Medulla oblongata (tissue), 1 donor: Measurements from ENCODE around the gene NSMCE1.

ENCODE experiments used
- DNase-seq: peaks from one replicate; pipeline ENCODE4 v3.0.0-alpha.2; 2015; ENCODE audit errors: extremely low spot score

Gene NSMCE1

DNA sequence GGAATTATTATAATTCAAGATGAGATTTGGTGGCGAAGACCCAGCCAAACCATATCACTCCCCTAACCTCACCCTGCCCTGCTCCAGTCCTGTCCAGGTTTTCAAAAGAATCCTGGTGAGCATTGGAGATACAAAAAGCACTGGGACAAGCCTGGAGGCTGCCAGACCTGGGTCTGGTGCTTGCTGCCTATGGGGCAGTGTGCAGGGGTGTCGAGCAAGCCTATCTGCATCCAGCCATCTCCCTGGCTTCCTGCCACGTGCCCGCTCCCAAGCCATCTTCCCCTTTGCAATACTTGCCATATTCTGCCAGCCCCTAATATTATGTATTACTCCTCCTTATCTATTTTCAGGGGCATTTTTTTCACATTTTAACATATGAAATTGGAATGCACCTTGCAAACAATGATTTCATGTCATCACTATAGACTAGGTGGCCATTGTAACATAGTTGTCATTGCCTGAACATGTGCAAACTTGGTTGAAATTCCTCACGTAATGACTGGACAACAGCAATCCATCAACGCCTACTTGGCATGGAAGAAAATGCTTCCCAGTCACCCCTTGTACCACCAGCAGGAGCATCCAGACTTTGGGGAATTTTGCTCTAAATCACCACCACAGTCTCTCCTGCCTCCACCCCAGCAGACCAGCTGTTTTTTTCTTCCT lies 73.4 kb downstream of the NSMCE1 start:
- DNase-seq: no peak

DNA sequence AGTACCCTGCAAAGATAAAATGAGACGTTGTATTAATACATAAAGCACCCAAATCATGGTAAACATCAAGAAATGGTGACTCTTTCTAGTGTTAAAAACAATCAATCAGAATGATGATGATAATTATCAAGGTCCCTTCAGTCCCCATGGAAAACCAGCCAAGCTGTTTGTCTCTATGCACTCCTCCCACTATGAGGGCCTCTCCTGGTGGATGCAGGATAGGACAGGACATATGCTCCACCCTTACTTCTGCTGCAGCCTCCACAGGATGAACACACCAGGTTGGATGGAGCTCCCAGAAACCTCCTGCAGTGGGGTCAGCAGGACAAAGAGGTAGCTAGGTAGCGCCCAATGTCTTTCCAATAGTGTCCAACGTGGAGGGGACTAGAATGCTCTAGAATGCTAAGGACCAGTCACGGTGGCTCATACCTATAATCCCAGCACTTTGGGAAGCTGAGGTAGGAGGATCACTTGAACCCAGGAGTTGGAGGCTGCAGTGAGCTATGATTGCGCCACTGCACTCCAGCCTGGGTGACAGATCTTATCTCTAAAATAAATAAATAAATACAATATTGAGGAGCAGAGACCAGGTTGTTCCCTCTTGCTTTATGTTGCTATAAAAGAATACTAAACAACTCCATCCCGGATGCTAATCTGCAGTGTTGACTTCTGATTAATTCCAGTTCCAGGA lies 75.1 kb downstream of the NSMCE1 start:
- DNase-seq: no peak

DNA sequence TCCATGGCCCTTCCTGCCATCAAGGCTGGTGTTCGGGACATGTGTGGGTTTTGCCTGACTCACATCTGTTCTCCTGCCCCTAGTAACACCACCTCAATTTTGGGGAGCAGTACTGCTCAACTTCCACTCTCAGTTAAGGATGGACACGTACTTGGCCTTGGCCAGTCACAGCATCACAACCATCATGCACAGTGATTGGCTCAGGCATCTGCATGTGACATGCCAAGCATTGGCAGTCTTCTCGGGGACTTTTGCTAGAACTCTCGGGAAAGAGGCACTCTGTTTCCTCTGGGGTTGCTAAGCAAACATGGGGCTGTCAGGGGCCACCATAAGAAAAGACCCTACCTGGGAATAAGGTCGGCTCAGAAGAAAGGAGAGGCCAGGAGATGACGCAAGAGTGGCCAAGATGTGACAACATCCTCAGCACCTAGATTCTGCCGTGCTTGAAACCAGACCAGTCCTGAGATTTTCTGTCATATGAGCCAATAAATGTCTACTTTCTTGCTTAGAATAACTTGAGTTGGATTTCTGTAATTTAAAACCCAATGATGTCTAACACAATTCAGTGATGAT lies 77.1 kb downstream of the NSMCE1 start:
- no peak for DNase-seq

DNA sequence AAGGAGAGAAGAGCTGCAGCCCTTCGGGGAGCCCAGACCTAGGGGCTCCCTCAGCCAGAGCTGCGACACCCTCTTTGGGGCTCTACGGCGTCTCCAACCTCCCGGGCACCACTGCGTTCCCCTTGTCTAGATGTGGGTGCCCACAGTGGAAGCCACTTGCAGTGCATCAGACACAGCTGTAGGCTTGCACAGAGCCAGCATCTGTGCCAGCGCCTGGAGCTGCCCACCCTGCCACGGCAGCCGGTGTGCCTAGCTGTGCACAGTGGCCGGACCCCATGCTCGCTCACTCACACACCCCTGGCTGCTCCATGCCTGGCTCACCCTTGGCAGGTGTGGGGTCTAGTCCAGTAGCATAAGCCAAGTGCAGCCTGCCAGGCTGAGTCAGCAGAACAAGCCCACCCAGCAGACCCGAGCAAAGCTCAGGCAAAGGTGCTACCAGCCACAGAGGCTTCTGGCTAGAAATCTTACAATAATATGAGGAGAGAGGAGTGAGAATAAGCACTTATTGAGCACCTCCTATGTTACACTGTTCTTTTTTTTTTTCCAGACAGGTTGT lies 78.2 kb downstream of the NSMCE1 start:
- DNase-seq: no peak

DNA sequence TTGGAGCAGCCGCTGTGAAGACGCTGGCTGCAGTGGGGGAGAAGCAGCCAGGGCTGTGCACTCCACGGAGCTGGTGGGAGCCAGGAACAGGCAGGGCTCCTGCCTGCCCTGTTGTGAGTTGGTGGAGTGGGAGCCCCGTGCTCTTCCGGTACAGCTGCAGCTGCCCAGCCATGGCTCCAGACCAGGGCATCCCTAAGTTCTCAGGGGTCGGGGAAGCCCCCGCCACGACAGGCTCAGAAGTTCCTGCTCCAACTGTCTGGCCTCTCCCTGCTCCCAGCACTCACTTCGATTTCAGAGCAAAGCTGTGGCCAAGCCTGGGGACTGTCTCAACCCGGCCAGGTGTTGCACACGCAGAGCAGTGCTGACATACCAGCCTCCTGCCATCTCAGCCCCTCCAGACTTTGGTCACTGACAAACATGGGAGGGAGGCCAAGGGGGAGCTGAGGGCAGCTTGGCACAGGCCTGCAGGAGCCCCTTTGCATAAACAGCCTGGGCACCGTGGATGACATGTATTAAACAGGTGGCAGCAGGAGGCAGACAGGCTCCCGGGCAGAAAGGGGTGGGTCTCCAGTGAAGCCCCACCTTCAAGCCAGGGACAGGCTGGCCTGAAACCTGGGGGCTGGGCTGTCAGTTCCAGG lies 79.1 kb downstream of the NSMCE1 start:
- DNase-seq: no peak

DNA sequence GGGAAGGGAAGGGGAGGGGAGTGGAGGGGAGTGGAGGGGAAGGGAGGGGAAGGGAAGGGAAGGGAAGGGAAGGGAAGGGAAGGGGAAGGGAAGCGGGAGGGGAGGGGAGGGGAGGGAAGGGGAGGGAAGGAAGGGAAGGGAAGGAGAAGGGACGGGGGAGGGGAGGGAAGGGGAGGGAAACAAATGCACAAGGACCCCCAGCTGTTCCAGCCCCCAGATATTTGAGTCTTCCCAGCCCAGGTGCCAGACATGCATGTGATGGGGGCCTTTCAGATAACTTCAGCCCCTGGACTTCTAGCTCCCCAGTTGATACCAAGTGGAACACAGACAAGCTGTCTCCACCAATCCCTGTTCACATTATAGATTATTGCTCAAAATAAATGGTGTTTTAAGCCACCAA lies 79.9 kb downstream of the NSMCE1 start:
- DNase-seq: no peak

DNA sequence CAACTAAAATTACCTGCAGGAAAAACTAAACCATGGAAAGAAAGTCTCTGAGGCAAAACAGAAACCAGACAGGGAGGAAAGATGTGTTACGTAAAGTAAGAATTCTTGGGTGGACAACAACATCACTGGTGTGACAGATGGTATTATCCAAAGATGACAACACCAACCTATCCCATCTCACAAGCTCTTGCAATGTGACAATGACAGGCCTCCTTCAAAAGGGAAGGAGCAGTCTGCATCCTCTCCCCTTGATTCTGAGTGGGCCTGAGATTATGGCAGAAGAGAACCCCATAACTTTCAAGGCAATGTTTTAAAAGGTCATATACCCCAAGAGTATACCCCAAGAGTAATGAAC lies 82.8 kb downstream of the NSMCE1 start:
- no peak for DNase-seq

DNA sequence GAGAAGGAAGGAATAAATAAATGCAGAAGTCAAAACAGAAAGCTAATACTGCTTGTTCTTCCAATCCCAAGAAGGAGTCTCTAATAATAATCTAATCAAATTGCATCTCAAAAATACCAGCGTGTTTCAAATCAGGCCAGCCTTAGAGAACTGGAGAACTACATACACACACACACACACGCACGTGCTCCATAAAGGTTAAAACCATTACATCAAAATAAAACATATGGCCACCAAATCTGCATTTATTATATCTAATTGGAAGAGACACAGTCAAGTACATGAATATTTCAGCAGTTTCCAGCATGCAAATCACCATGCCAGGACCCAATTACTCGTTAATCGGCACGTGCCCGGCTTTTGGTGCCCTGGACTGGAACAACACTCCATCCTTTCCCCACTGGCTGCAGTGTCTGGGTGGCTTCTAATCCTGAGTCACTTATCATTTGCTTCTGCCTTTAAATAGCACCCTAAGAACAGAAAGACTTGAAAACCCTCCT lies 85.6 kb downstream of the NSMCE1 start:
- DNase-seq: no peak

DNA sequence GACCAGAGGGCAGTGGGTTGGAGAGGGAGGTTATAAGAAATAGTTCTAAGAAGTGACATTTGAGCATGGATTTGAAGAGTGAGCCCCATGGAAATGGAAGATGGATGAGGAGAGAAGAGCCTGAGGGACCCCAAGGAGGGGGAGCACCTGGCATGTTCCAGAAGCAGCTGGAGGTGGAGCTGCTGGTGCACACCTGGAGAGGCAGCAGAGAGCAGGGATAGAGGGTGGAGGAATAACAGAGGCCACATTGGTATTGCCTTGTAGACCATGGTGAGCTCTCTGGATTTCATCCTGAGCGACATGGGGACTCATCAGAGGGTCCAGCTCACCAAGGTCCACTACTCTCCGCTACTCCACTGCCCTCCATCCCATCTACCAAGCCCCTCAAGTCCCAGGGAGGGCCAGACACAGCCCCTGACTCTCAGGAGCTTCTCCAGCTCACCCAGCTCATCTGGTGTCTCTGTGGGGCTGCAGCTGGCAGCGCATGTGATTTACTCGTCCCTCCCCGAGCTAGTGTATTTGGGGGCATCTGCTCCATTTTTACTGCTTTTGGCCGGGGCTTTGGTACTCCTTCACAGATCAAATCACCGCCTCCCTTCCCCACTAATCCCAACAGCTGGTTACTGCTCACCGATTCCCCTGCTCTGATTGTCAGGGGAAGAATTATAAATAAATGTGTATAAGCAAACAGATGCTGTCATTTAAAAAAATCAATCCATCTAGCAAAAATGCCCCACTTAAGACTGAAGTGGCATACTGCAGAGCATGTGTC lies 87.4 kb downstream of the NSMCE1 start:
- no peak for DNase-seq

DNA sequence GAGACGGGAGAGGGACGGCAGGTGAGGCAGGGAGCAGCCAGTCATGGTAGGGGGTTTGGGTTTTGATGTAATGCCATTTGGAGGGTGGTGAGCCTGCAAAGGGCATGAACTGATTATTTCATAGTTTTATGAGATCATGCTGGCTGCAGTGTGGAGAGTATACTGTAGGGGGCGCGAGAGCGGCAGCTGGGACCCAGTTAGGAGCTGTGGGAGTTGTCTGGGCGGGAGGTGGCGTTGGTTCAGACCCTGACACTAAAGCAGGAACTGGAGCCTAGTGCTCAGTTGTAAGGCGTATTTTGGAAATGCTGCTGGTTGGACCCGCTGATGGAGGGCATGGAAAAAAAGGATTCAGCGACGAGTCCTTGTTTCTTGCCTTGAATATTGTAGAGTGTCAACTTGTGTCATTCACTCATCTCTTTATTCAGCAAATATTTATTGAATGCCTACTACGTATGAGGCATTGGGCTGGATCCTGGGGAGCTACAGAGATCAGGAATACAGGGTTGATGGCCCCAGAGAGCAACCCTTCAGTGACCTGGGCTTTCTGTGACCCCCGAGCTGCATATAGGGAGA lies 89.0 kb downstream of the NSMCE1 start:
- DNase-seq: peak; percentile 78

DNA sequence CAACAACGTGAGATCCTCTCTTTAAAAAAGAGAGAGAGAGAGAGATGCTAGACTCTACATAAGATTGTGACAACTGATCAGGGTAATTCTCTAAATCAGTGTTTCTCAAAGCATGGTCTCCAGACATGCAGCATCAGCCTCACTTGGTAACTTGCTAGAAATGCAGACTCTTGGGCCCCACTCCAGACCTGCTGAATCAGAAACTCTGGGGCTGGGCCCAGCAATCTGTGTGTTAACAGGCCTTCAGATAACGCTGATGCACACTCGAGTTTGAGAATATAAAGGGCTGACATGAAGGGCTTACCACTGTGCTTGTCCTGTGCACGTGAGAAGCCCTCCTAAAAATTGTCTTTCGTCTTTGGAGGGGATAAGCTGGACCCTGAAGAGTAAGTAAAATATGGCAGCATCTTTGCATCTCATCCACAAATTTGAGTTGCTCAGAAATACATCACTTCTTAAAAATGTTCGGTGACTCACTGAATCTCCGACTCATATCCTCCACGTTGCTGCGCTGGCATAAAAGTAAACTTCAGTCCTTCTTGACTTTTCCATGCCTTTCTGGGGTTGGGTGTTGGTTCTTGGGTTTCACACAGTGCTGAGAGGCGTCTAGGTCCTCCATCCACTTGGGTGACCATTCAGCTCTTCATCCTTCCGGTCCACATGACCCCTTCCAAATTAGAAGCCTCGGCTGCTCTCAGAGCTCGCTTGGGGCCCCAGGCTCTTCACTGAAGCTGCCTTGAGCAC lies 91.4 kb downstream of the NSMCE1 start:
- no peak for DNase-seq

DNA sequence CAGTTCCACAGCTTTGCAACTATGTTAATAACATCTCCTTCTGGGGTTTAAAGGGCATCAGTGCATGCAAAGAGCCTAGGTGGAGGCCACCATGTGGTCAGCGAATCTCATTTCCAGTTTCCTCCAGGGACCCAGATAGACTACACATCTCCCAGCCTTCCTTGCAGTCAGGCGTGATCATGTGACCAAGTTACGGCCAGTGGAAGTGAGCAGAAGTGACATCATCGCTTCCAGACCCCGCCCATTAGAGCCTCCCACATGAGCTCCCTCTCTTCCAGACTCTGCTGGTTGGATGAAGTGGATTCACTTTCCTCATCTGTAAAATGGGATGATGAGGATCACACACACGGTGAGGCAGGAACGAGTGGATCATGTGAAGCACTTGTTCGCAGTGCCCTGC lies 92.7 kb downstream of the NSMCE1 start:
- DNase-seq: no peak
